ENCODE measurements around the gene AUNIP.
"Not testable (repeated sequence)": the region's sequence is repeated elsewhere in the genome, so short reads cannot be mapped to it uniquely, and the experiment has no call there.

Gene AUNIP

DNA sequence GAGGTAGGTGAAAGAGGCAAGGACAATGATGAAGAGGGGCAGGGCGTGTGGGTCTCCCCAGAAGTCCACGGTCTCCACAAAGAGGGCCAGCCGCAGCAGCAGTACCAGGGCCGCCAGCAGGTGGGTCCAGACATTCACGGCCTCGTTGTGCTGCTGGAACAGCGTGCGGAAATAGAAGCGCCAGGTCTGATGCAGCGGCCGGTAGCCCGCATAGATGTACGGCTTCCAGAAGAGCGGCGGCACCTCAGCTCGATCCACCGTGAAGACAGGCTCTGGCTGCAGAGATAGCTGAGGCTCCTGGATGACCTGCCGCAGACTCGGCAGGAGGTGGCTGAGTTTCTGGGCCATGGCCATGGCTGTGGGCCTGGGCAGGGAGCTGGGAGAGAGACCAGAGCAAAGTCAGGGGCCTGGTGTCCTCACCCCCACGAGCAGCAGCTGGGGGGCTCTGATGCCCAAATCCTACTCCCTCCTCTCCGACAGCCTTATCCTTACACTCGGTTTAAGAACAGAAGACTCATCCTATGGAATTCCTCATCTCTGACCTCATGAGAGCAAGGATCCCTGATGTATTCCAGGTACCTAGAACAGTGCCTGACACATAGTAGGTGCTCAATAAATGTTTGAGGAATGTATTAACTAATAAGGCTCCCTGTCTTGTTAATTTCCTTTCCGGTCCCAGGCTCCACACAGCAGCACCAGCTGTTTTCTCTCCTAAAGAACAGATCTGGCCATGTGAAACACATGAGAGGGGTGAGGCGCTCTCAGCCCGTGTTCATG is 4.4 kb upstream of the AUNIP start:
- DNase-seq, result no peak

DNA sequence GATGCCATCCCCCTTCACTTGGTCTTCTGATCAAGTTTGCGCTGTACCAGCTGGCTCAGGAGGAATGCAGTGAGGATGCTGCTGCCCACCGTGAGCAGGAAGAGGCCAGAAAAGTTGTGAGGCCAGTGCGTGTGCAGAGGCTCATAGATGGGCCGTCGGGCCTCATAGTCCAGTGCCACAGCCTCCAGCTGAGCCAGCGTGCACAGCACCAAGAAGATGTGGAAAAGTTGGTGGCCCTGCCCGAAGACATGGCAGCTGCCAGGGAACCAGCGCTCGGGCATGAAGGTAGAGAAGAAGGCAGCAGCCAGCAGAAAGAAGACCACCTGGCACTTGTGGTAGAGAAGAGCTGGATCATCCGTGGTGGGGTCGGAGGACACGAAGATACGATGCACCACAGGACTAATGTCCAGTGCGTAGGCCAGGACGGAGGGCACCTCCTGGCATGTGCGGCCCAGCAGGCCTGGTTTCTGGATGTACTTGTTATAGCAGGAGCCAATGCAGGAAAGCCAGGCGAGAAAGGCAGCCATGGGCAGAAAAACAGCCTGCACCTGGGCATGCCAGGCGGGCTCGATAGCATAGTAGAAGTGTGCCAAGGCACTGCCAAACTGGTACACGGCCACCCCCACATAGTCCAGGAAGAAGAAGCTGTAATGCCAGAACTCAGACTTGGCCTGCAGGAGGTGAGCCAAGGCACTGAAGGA is 3.7 kb upstream of the AUNIP start:
- no peak for DNase-seq

DNA sequence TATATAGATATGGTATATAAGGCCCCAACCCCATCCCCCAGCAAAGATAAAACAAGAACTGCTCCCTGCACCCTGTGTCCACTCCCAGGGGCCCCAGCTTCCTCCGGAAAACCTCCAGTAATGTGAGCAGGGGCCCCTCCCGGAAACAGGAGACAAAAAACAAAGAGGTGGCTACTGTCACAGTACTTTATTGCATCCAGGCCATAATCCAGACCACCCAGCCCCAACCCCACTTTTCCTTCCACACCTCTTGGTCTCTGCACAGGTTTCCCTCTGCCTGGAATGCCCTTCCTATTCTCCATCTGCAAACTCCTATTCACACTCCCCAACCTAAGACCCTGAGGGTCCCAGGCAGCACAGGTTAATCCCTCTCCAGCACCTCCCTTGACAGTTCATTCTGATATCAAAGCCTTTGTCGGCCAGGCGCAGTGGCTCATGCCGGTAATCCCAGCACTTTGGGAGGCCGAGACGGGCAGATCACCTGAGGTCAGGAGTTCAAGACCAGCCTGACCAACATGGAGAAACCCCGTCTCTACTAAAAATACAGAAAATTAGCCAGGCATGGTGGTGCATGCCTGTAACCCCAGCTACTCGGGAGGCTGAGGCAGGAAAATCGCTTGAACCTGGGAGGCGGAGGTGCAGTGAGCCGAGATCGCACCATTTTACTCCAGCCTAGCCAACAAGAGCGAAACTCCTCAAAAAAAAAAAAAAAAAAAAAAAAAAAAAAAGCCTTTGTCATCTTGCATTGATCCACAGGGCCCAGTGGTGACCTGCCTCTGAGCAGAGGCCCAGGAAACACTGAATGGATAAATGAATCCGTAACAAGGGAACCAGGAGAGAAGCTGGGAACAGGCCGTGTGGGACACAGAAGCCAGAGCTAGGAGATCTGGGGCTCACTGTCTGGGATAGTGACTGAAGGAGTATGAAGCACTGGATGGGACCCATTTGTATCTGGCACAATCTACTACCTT is 2.3 kb upstream of the AUNIP start:
- DNase-seq, result no peak

- no peak for DNase-seq
Measured at GRCh38 chr1:25858494-25858893, 763 bp downstream of the AUNIP start.

GRCh38 chr1:25856856-25857255 is 2.4 kb downstream of the AUNIP start:
- no peak for DNase-seq

DNA sequence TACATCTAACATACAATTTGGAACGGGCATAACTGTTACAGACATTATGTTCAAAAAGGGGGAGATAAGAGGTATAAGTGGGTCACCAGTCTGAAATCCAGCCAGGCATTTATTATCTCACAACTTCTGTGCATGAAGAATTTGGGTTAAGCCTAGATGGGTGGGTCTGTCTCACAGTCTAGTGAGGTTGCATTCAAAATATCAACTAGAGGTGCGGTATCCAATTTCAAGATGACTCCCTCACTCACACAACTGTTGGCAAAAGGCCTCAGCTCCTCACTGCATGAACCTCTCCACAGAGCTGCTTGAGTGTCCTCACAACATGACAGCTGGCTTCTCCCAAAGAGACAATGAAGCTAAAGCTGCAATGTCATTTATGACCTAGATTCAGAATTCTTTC is 4.7 kb downstream of the AUNIP start:
- no peak for DNase-seq

DNA sequence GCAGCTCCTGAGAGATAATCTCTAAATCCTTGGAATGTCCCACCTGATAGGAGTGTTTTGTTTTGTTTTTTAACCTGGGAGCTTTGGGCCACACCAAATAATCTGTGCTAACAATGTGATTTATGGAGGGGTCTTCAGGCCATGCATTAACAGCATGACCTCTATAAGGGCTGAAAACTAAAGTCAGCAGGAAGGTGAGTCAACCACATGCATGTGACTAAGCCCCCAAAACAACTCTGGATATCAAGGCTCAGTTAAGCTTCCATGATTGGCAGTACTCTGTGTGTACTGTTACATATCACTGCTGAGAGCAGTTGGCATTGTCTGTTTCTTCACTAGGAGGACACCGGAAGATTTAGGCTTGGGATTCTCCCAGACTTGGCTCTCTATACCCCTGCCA is 10.7 kb downstream of the AUNIP start:
- DNase-seq, result no peak

DNA sequence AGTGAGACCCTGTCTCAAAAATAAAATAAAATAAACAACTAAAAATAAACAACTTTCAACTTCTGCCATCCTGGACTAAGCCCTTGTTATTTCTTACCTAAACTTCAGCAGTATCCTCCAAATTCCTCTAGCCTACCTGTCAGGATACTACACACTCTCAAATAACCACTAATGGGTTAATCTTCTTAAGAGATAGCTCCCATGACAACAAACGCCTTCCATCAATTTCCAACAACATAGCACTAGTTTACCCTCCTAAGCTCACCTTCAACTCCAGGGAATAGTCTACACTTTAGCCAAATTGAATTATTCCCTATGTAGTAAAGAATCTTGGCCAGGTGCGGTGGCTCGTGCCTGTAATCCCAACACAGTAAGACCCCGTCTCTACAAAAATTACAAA is 11.3 kb downstream of the AUNIP start:
- no peak for DNase-seq

- no peak for DNase-seq
Measured at GRCh38 chr1:25845664-25846063, 13.6 kb downstream of the AUNIP start.

DNA sequence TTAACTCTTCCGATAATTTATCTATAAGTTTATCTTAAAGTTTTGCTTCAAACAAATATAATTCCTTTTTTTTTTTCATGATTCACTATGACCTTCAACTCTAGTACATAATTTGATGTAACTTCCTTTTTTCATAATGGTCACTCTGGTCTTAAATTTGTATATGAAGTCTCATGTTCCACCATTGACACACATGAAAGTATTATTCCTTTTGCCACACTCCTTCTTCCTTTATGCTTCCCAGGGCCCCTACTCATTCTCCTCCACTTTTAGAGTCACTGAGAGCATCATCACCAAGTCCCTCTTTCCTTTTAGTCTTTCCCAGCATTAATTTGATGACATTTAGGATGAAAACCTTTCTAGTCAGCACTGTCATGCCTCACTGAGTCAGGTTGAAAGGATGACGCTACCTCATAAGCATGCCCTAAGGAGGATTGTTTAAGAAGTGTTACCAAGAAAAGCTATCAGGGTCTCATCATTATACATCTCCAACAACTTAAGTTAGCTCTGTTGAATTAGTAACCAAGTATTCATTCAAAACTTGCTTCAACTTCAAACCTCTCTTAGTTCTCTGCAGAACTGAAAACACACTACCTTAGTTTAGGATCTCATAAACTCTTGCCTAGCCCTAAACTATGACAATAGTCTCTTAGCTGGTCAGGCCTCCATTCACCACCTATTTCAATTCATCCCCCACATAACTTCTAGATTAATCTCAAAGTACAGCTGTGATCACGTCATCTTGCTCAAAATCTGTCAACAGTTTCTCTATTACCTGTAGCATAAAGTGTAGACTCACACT is 14.5 kb downstream of the AUNIP start:
- DNase-seq, result no peak

DNA sequence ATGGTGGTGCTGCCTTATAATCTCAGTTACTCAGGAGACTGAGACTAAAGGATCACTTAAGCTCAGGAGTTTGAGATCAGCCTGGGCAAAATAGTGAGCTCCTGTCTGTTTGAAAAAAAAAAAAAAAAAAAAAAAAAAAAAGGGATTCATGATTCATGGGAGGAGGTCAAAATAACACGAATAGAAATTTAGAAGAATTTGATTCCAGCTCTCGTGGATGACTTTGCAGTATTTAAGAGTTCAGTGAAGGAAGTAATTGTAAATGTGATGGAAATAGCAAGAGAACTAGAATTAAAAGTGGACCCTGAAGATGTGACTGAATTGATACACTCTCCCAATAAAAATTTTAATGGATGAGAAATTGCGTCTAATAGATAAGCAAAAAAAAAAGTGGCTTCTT is 15.8 kb downstream of the AUNIP start:
- DNase-seq, result no peak

DNA sequence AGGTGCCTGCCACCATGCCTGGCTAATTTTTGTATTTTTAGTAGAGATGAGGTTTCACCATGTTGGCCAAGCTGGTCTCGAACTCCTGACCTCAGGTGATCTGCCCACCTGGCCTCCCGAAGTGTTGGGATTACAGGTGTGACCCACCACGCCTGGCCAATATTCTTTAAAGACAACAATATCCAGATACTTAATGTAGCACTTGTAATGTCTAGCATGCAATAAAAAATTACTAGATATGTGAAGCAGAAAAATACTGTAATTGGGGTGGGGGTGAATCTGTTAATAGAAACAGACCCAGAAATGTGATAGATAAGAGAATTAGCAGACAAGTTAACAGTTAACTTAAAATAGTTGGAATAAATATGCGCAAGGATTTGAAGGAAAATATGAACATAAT is 19.4 kb downstream of the AUNIP start:
- not testable (repeated sequence) for DNase-seq

- DNase-seq, result no peak
Measured at GRCh38 chr1:25837262-25837875, 21.9 kb downstream of the AUNIP start.

GRCh38 chr1:25836695-25837094 is 22.6 kb downstream of the AUNIP start:
- DNase-seq, result no peak

- no peak for DNase-seq
Measured at GRCh38 chr1:25834894-25835293, 24.4 kb downstream of the AUNIP start.

GRCh38 chr1:25833158-25833557 is 26.1 kb downstream of the AUNIP start:
- DNase-seq, result no peak

DNA sequence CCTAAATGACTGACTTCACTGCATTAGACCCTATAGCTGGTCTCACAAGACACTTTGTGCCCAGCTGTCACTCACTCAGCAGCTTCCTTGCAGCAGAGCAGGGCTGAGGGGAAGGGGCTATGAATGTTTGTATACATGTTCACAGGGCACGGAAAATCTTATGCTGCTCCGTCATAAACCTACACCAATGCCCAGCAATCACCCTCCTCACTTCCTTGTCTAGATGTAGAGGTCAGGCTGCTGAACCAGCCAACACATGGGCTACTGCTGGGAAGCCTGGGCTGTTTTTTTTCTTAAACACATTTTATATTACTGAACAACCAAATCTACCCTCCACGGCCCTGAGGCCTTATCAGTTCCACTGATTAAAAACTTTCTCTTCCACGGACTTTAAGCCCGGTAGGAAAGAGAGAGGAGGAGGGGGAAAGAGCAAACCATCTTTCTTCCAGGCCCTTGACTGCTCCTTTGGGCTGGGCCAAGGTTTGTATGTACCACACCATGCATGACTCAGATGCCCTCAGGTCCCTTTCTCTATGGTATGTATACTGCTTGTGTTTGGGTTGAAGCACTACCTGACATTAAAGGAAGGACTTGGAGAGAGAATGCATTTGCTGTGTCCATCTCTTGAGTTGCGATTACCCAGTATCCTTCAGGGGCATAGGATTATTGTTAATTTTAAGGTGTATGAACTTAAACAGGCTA is 26.8 kb downstream of the AUNIP start:
- no peak for DNase-seq

GRCh38 chr1:25831569-25832196 is 27.6 kb downstream of the AUNIP start:
- no peak for DNase-seq

DNA sequence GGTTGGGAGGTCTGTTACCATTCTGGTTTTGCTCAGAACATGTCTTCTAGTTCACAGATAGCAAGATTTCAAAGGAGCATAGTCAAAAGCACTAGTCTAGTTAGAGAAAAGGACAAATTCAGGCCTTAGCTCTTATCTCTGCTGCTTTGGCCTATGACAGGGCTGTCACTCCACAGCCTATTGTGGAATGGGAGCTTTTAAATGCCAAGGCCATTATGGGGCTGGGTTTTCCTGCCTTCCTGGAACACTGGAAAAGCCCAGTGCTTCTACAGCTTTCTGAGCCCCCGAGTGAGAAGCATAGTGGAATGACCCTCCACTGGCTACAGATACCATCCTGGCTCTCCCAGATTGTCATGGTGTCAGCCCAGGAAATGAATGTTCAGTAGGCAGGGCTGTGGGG is 30.2 kb downstream of the AUNIP start:
- no peak for DNase-seq

DNA sequence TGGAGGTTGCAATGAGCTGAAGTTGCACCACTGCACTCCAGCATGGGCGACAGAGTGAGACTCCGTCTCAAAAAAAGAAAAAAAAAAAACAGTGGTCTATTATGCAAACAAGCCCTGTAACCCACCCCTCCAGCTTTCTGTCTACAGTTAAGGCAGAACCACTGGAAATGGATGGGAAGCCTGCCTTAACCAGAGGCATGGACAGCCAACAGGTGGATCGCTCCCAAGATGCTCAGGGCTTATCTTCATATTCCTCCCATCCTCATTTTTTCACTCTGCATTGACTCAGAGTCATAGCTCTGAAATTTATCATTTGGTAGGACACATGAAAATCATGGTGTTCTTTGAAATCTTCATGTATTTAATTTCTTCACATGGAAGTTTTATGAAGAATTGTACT is 30.8 kb downstream of the AUNIP start:
- DNase-seq, result no peak

DNA sequence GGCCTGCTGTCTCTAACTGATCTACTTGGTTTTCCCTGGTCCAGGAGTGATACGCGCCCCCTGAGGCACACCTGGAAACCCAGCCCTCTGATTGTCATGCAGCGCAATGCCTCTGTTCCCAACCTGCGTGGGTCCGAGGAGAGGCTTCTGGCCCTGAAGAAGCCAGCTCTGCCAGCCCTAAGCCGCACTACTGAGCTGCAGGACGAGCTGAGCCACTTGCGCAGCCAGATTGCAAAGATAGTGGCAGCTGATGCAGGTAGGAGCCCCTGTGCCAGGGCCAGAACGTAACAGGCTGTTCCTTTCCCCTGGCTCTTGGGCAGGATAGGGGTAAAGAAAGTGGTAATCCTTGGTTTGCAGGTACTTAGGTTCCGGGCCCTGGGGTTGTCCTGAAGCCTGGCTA is 32.7 kb downstream of the AUNIP start:
- no peak for DNase-seq
